ENCODE data around the gene HEATR3.

Gene HEATR3

DNA sequence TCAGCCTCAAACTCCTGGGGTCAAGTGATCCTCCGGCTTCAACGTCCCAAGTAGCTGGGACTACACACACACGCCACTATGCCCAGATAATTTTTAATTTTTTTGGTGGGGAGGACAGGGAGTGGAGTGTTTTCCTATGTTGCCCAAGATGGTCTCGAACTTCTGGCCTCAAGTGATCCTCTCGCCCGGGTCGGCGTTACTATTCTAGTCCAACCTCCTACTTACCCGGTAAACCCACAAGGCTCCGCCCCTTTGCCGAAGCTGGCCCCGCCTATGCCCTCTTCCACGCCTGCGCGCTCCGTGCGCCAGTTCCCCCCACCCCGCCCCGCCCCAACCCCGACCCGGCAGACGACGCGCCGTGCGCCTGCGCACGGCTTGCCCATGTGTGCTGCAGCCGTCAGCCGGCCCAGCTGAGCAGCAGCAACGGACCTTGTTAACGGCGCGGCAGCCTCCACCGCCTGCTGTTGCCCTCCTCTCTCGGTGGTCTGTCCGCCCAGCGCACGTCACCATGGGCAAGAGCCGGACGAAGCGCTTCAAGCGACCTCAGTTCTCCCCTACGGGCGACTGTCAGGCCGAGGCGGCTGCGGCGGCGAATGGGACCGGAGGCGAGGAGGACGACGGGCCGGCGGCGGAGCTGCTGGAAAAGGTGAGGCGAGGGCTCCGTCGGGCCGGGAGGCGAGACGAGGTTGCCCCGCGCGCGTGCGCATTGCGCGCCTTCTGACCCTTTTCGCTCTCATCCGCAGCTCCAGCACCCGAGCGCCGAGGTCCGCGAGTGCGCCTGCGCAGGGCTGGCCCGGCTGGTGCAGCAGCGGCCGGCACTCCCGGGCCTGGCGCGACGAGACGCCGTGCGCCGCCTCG, at the start of gene HEATR3:
TSS of gene HEATR3 (plus strand) at position 347 of the 858 bp plus-strand sequence. CDS start at position 509, 162 bp downstream.
- peak; percentile 87 for DNase-seq

DNA sequence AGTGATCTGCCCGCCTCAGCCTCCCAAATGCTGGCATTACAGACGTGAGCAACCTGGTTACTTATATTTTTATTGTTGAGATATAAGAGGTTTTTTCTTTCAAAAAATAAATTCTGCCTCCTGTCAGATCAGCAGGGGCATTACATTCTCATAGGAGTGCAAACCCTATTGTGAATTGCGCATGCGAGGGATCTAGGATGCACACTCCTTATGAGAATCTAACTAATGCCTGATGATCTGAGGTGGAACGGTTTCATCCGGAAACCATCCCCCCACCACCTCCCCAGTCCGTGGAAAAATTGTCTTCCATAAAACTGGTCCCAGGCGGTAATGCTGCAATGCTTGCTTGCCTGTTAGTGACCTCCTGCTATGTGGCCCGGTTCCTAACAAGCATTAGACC, 48.2 kb upstream of the HEATR3 start:
- DNase-seq = no peak

DNA sequence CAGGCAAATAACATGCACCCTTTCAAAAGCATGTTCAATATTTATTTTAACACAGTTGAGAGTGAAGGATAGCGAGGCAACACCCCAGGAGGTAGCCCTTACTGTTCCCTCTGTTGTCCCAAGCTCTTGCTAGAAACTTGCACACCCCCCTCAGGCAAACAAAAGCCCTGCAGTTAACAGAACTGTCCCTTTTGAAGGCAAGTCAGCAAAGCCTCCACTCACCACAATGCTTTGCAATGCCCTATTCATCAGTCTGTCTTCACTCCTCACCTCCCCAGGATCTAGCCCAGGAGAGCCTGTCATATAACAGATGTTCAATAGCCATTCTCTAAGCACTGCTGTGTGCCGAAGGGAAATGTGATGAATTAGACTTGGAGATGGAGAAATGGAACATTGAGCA, 44.2 kb upstream of the HEATR3 start:
- no peak for DNase-seq

DNA sequence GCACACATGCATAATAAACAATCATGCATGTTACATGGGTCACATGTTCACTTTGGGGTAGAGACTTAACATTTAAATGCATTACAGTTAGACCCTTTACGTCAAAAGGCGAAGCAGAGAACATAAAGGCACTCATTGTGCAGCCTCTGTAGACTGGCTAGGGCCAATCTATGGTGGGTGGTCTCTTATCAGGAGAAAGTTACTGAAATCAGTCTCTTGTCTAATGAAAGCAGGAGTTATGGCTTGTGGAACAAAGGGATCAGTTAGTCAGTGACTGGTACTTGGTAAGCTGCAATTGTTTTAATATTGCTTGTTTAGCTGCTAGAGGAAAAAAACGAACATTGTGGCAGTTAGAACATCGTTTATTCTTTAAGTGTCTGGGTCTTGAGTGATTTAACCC, 42.1 kb upstream of the HEATR3 start:
- DNase-seq = no peak

GRCh38 chr16:50024207-50024606, 41.6 kb upstream of the HEATR3 start:
- no peak for DNase-seq

GRCh38 chr16:50024684-50025536, 40.9 kb upstream of the HEATR3 start, which contains the start of gene CNEP1R1:
TSS of gene CNEP1R1 (plus strand) at chr16:50025225. CDS start at chr16:50025316, 91 bp downstream.
- peak; percentile 95 for DNase-seq

- DNase-seq = no peak
These were observed 40.2 kb upstream of the HEATR3 start for GRCh38 chr16:50025537-50025931.

- no peak for DNase-seq
These were observed 37.9 kb upstream of the HEATR3 start for GRCh38 chr16:50027829-50028228.

GRCh38 chr16:50035468-50035992, 30.2 kb upstream of the HEATR3 start:
- DNase-seq = no peak

GRCh38 chr16:50036426-50036825, 29.3 kb upstream of the HEATR3 start:
- DNase-seq = peak; percentile 55

GRCh38 chr16:50037662-50038220, 28.0 kb upstream of the HEATR3 start:
- DNase-seq = no peak

GRCh38 chr16:50038286-50038685, 27.5 kb upstream of the HEATR3 start:
- no peak for DNase-seq

GRCh38 chr16:50038756-50039529, 26.8 kb upstream of the HEATR3 start:
- no peak for DNase-seq

DNA sequence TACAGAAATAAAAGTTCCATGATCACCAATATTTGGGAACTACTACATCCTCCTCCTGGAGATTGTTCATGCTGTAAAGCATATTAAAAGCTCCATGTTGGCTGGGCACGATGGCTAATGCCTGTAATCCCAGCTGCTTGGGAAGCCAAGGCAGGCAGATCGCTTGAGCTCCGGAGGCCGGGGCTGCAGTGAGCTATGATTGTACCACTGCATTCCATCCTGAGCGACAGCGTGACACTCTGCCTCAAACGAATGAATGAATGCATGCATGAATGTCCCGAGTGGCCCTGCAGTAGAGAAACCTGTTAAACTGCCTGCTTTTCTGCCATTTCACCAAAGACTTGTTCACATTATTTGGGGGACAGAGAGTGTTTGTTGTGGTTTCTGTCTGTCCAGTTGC, 25.8 kb upstream of the HEATR3 start:
- DNase-seq = no peak

GRCh38 chr16:50040710-50041109, 25.1 kb upstream of the HEATR3 start:
- no peak for DNase-seq

DNA sequence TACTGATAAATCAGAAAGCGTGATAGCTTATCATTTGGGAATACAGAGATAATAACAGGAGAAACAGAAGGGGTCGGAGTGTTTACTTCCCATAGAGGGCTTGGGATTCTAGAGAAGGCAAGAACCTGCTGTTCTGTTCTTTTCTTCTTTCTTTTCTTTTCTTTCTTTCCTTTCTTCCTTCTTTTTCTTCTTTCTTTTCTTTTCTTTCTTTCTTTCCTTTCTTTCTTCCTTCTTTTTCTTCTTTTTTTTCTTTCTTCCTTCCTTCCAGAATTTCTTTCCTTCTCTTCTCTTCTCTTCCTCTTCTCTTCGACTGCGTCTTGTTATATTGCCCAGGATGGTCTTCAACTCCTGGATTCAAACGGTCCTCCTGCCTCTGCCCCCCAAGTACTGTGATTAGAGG, 22.4 kb upstream of the HEATR3 start:
- DNase-seq = no peak

DNA sequence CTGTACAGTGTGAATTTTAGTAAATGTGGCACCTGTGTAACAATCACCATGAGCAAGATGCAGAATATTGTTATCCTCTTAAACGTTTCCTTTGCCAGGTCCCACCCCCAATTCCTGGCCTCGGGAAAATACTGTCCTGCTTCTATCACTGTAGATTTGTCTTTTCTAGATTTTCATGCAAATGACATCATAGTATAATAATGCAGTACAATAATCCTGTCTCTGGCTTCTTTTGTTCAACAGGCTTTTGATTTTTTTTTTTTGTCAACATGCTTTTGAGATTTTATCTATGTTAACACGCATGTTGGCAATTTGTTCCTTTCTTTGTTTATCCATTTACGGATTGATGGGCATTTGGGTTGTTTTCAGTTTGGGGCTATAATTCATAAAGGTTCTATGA, 20.4 kb upstream of the HEATR3 start:
- DNase-seq = no peak

- no peak for DNase-seq
These were observed 18.9 kb upstream of the HEATR3 start for GRCh38 chr16:50046853-50047252.

DNA sequence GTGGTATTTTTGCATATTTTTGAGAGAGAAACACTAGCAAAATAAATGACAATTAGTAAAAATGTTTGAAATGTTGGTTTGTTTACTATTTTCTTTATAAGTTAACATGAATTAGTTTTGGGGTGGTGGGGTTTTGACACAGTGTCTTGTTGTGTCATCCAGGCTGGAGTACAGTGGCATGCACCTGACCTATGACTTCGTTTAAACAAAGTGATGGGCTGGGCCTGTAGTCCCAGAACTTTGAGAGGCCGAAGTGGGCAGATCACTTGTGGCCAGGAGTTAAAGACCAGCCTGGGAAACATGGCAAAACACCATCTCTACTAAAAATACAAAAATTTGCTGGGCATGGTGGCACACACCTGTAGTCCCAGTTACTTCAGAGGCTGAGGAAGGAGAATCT, 17.9 kb upstream of the HEATR3 start:
- no peak for DNase-seq

- no peak for DNase-seq
These were observed 15.0 kb upstream of the HEATR3 start for GRCh38 chr16:50050802-50051201.

- no peak for DNase-seq
These were observed 9.5 kb upstream of the HEATR3 start for GRCh38 chr16:50056226-50056625.

DNA sequence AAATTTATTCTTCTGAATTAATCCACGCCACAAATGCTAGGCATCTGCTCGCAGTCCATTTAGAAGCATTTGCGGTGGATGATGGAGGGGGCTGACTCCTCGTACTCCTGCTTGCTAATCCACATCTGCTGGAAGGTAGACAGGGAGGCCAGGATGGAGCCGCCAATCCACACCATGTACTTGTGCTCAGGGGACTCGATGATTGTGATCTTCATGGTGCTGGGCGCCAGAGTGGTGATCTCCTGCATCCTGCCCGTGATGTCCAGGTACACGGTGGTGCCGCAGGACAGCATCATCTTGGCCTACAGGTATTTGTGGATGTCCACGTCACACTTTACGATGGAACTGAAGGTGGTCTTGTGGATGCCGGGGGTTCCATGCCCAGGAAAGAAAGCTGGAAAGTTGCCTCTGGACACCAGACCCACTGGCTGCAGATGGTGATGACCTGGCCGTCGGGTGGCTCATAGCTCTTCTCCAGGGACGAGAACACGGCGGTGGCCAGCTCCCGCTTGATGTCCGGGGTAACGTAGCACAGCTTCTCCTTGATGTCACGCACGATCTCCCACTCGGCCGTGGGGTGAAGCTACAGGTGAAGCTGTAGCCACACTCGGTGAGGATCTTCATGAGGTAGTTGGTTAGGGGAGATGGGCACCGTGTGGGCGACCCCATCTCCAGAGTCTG, 7.5 kb upstream of the HEATR3 start:
- no peak for DNase-seq
